GM19193 (cell line): ENCODE data around the gene ITPRIP.

ENCODE experiments used
- POLR2A ChIP-seq: IDR thresholded peaks from 4 replicates; pipeline ENCODE4 v1.6.1; 2011; ENCODE audit not compliant: insufficient read depth, insufficient read length; ENCODE audit errors: extremely low read depth

The ITPRIP gene, protein sequence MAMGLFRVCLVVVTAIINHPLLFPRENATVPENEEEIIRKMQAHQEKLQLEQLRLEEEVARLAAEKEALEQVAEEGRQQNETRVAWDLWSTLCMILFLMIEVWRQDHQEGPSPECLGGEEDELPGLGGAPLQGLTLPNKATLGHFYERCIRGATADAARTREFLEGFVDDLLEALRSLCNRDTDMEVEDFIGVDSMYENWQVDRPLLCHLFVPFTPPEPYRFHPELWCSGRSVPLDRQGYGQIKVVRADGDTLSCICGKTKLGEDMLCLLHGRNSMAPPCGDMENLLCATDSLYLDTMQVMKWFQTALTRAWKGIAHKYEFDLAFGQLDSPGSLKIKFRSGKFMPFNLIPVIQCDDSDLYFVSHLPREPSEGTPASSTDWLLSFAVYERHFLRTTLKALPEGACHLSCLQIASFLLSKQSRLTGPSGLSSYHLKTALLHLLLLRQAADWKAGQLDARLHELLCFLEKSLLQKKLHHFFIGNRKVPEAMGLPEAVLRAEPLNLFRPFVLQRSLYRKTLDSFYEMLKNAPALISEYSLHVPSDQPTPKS

DNA sequence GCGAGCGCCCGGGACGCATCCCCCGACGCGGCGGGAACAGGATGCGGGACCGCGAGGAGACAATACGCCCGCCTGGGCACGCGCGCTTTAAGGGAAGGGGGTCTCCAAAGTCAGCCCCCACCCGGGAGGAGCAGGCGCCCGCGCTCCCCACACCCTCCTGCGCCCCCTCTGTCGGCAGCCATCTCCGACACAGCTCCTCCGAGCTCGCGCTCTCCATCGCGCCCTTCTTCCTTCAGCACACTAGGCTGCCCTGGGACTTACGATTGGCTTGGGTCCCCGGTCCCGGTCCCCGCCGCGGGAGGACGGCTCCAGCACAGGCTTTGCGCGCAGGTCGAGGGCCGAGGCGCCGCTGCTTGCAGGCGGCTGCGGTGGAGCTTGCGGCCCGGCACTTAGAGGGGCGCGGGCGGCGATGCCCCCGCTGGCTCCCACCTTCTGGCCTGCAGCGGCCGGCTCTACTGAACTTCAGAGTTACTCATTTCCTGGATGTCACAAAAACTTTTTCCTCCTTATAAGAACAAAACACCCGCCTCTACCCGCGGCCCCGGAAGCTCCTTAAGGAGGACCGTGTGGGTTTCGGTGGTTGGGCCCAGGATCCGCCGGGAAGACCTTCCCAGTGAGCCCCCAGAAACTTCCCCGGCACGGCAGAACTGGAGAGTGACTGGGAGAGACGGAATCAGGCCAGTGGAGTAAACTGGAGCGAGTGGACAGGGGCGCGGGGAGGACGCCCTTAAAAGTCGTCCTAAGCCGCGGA is at the start of gene ITPRIP:
Gene ITPRIP, minus strand, starts transcription at position 481 of the 751 bp plus-strand sequence. CDS start 22,414 bp downstream, outside the sequence.
- TF ChIP-seq POLR2A = peak; percentile 86

DNA sequence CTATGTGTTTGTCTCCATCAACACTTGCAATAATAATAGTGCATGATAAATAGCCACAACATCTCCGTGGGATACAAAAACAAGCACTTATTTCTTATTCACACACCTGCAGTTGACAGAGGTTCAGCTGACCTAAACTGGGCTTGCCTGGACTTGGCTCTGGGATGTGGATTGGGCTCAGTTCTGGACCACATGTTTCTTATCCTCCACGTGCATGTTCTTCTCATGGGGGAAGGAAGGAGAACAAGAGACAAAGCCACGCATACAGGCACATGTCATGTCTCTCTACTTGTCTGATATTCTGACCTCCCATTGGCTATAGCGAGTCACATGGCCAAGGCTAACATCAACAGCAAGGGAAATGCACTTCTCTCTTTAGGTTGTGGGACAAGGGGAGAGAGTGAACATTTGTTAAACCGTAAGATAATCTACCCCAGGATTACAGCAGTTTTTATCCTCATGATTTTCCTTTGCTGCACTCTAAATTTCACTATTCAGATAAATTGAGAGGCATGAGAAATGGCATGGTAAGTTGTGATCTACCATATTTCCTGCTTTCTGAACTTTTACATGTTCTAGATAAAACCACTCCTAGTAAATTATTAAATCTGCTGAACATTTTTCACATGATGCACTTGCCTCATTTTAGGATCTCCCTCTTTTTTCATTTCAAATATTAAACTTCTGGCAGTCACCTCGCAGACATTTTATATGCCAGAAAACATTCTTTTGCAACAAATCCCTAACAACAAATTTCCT is 49.0 kb upstream of the ITPRIP start:
- no peak for TF ChIP-seq POLR2A

DNA sequence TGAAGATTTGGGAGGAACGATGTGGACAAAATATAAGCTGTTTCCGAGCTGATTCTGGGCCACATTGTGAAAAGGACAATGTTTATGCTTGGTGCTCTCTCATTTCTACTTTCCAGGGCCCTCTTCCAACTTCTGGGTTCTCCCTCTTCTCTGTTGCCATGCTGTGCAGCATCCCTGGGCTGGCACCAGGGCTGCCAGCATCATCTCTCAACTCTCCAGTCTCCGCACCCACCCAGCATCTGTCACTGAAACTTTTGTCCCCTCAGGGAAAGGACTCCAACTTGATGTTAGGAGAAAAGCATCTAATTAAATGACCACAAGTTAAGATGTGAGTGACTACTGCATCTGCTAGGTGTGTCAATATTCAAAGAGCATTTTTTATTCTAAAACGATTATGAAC is 42.1 kb upstream of the ITPRIP start:
- no peak for TF ChIP-seq POLR2A

DNA sequence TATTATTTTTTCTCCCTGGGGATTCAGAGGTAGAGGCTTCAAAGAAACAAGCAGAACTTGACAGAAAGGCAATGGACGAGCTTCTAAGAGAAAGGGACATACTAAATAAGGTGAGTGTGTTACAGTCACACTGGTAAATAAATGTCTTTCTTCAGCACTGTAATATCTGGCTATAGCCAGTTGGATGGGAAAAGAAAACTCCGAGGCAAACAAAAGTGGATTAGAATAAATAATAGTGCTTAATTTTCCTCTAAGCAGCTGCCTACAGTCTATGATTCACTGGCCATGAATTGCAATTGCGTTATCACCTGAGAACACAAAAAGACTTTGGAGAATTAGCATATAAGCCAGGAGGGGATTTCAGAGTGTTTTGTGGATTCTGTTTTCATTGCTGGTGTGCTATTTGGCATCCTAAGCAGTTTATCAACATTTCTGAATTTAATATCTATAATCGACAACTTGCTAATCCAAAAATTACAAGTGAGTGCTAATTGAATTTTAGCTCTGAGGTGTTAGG is 38.6 kb upstream of the ITPRIP start:
- no peak for TF ChIP-seq POLR2A

DNA sequence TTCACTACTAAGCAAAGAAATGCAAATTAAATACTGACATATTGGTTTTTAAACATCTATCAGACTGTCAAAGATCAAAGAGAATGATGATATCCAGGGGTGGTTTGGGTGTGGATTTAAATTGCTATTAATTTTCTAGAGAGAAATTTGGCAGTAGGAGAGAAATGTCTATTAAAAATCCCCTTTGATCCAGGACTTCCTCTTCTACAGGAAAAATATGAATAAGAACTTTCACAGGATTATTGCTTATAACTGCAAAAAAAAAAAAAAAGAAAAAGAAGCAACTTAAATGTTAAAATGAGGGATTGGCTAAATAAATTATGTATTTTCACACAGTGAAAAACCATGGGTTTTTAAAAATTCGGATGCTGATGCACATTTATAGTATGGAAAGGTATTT is 36.3 kb upstream of the ITPRIP start:
- TF ChIP-seq POLR2A = no peak

DNA sequence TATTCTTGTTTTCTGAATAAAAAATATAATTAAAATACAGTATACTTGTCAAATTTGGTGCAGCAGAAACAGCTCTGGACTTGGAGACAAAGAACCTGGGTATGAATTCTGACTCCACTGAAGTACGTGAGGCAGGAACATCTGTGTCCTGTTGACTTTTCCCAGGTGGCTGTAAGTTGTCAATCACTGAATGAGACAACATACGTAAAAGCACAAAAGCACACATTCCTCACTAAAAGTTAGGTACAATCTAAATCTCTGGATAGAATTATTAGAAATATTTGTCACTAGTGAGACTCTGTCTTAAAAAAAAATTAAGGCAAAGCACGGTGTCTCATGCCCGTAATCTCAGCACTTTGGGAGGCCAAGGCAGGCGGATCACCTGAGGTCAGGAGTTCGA is 33.5 kb upstream of the ITPRIP start:
- TF ChIP-seq POLR2A = no peak

DNA sequence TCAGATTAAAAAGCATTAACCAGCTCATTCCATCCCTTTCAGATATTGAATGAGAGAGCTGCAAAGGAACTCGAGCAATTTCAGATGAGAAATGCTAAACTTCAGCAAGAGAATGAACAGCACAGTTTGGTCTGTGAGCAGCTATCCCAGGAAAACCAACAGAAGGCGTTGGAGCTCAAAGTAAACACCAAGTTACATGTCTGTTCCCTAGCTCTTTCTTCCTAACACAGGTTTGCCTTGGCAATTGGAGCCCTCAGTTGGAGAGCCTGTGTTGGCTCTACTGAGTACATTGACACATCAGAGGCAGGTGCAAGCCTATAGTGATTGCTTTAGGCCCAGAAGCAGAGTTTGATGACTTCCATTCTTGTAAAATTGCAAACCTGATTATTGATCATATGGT is 30.1 kb upstream of the ITPRIP start:
- no peak for TF ChIP-seq POLR2A

DNA sequence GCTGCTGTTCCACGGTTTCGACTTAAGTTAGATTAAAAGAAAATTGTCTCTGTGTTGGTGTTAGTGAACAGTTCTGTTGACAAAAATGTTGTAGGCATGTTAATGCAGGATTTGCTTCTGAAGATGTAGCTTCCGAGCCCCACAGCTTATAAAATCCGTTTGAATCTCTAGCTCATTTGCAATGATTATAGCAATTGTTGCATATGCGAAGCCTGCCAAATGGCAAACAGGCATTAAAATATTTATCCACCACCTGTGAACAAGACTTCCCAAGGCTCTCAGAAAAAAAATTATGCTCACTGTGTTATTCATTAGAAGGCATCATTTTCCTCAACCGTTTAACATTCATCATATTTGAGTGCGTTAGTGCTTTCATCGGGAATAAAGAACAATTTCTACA is 29.6 kb upstream of the ITPRIP start:
- no peak for TF ChIP-seq POLR2A

DNA sequence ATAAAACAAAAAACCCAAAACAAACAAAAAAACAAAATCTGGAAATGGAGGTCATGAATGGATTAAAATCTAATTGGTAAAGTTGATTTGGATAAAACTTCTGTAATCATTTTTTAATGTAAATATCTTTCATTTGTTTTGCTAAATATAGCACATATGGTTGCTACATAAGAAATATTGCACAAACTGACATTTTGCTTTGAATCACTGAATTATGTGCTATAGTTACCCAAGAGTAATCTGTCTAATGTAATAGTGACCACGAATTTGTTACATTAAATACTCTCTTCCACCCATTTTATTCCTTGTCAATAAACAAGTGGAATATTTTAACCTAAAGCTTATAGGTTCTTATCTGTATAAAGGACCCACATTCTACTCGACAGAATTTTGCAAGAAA is 21.5 kb upstream of the ITPRIP start:
- no peak for TF ChIP-seq POLR2A

DNA sequence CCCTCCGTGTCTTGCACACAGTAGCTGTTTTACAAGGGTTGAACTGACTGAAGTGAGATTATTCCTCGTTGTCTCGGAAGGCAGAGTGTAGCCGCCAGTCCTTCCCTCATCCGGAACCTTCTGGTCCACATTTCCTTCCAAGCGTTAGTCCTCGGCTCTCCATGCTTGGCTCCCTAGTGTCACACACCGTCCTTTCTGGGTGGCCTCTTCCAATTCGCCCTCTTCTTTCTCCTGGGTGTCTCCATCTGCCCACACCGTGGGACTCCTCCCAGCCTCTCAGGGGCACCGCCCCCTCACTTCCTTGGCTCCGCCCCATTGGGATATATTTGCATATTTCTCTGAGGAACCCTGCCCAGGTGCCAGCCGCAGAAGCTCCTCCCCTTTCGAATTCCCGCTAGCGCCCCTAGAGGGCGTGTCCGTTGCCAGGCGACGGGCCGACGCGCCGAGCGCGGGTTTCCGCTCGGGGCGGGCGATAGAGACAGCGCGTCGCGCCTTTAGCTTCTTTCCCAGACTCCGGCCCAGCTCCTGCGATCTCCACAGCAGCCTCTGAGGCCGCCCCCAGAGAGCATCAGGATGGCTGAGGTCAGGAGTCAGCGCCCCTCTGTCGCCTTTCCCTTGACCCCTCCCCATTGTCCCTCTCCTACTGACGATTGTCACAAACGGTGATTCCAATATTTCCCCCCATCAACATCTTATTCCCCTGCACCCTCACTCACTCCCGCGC is 15.2 kb upstream of the ITPRIP start, which contains the start of gene CFAP58:
Gene CFAP58, plus strand, starts transcription at position 509 of the 724 bp plus-strand sequence. Its CDS starts 65 bp downstream, at position 574.
- peak; percentile 30 for TF ChIP-seq POLR2A

DNA sequence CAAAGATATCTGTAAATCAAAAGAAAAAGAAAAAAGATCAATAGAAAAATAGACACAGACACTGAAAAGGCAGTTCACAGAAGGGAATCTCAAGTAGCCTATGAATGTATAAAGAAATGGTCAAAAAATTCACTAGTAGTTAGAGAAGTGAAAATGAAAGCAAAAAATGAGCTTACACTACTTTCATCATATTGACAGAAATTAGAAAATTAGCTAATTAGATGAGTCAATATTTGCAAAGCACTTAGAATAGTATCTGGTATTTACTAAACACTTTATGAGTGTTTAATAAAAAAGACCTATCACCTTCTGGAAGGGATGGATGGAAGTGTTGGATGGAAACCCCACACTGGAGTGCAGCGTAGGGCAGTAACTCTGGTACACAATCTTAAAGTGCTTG is 13.7 kb upstream of the ITPRIP start:
- no peak for TF ChIP-seq POLR2A

DNA sequence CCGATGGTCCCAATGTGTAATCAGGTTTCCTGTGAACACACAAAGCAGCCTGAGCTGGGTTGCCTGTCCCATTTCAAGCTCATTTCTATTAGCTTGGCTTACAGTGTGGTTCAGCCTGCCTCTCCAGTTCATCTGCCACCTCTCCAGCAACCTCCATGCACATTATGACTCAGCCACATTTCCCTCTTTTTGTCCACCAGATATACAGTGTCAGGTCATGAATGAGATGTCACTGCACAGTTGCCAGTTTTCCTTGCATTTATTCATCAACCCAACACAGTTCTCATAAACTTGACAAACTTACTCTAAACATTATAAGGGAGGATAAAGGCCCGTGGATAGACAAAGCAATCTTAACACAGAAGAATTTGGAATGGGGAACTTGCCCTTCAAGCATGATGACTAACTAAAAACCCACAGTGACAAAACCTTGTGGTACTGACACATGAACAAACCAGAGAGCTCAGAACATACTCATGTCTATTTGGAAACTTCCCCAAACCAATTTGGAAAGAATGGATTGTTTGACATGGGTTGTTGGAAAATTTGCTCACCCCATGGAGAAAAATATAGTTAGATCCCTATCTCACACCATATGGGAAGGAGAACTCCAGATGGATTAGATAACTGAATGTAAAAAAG is 12.9 kb upstream of the ITPRIP start:
- TF ChIP-seq POLR2A = no peak

DNA sequence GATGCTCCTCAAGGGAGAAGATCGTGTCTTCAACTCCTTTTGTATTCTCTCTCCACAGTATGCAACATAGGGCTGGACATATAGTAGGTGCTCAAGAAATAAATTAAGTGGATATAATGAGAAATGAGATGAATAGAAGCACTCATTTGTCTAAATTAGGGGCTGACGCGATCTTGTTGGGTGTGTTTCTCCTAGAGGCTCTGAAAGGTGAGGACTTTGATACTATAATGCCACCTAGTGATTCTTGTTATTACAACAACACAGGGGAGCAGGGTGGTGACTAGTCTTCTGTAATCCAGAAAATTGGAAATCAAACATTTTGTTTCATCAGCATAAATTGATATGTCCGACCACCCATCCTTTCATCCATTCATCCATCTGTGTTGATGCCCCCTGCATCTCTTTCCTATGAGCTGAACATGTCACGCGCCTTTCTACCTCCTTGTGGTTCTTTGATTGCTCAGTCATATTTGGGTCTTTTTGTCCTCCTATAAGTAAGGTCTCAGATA is 11.9 kb upstream of the ITPRIP start:
- no peak for TF ChIP-seq POLR2A
